ENCODE measurements around the gene HSD17B4. TPM values are rescaled to one million over a fixed set of nuclear protein-coding genes. Genes with fewer than 3 reads are reported as not detected.

The HSD17B4 gene
- total RNA-seq, 1 experiment from 2014 or later: 362 TPM

DNA sequence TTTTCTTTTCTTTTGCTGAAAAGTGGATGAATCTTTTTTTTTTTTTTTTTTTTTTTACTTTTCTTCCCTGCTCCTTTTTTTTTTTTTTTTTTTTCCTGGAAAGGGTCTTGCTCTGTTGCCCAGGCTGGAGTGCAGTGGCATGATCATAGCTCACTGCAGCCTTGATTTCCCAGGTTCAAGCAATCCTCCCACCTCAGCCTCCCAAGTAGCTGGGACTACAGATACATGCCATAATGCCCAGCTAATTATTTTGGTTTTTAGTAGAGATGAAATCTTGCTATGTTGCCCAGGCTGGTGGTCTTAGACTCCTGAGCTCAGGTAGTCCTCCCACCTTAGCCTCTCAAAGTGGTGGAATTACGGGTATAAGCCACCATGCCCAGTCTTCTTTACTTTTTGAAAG is 20.9 kb downstream of the HSD17B4 start:
- ChIA-PET POLR2A (interaction anchor here (0.6 kb wide), 1 partner anchor 849 kb away, joined by 4 read pairs; no protein-coding TSS in a partner anchor), CTCF (no interaction called here)
- H3K27me3 Mint-ChIP-seq (ENCODE audit: low read depth): peaks cover 12% of the 10 kb centered on the region
- H3K4me1 Mint-ChIP-seq: peaks cover 56% of the 10 kb centered on the region
- no peak overlapping the region for H3K4me3 Mint-ChIP-seq
- peaks cover 45% of the 10 kb centered on the region for H3K36me3 Mint-ChIP-seq
- no peak for ATAC-seq
- no peak for DNase-seq (ENCODE audit: low spot score)
- H3K27ac Mint-ChIP-seq: no peak overlapping the region
- H3K9me3 Mint-ChIP-seq: peaks cover 9% of the 10 kb centered on the region
- TF ChIP-seq NFATC4 (CRISPR knock-in tag; IDR thresholded peaks at IDR 0.05) (no peak), ZNF317 (CRISPR knock-in tag; IDR thresholded peaks at IDR 0.05; ENCODE audit: borderline replicate concordance, low read depth) (no peak), ZBTB21 (CRISPR knock-in tag; IDR thresholded peaks at IDR 0.05; ENCODE audit: borderline replicate concordance) (no peak), GABPB1 (CRISPR knock-in tag; IDR thresholded peaks at IDR 0.05) (no peak), ZNF121 (CRISPR knock-in tag; IDR thresholded peaks at IDR 0.05) (peak; percentile 67; the same call in 1 of the 2 replicates)
- TF ChIP-seq, protein P1, sequence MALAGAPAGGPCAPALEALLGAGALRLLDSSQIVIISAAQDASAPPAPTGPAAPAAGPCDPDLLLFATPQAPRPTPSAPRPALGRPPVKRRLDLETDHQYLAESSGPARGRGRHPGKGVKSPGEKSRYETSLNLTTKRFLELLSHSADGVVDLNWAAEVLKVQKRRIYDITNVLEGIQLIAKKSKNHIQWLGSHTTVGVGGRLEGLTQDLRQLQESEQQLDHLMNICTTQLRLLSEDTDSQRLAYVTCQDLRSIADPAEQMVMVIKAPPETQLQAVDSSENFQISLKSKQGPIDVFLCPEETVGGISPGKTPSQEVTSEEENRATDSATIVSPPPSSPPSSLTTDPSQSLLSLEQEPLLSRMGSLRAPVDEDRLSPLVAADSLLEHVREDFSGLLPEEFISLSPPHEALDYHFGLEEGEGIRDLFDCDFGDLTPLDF (CRISPR knock-in tag; IDR thresholded peaks at IDR 0.05): no peak
- TF ChIP-seq, protein P2, sequence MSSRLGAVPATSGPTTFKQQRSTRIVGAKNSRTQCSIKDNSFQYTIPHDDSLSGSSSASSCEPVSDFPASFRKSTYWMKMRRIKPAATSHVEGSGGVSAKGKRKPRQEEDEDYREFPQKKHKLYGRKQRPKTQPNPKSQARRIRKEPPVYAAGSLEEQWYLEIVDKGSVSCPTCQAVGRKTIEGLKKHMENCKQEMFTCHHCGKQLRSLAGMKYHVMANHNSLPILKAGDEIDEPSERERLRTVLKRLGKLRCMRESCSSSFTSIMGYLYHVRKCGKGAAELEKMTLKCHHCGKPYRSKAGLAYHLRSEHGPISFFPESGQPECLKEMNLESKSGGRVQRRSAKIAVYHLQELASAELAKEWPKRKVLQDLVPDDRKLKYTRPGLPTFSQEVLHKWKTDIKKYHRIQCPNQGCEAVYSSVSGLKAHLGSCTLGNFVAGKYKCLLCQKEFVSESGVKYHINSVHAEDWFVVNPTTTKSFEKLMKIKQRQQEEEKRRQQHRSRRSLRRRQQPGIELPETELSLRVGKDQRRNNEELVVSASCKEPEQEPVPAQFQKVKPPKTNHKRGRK (CRISPR knock-in tag; IDR thresholded peaks at IDR 0.05; ENCODE audit: borderline replicate concordance): no peak

GRCh38 chr5:119476341-119476740 is 24.0 kb downstream of the HSD17B4 start:
- peak; percentile 30; the same call in 1 of the 2 replicates for ATAC-seq
- no peak overlapping the region for H3K4me3 Mint-ChIP-seq
- H3K27me3 Mint-ChIP-seq (ENCODE audit: low read depth): no peaks in the 10 kb centered on the region
- ChIA-PET POLR2A (no interaction called here), CTCF (interaction anchor here (1.4 kb wide), 1 partner anchor 25 kb away, joined by 3 read pairs; no protein-coding TSS in a partner anchor)
- no peak for DNase-seq (ENCODE audit: low spot score)
- H3K4me1 Mint-ChIP-seq: peaks cover 61% of the 10 kb centered on the region
- TF ChIP-seq, protein P3, sequence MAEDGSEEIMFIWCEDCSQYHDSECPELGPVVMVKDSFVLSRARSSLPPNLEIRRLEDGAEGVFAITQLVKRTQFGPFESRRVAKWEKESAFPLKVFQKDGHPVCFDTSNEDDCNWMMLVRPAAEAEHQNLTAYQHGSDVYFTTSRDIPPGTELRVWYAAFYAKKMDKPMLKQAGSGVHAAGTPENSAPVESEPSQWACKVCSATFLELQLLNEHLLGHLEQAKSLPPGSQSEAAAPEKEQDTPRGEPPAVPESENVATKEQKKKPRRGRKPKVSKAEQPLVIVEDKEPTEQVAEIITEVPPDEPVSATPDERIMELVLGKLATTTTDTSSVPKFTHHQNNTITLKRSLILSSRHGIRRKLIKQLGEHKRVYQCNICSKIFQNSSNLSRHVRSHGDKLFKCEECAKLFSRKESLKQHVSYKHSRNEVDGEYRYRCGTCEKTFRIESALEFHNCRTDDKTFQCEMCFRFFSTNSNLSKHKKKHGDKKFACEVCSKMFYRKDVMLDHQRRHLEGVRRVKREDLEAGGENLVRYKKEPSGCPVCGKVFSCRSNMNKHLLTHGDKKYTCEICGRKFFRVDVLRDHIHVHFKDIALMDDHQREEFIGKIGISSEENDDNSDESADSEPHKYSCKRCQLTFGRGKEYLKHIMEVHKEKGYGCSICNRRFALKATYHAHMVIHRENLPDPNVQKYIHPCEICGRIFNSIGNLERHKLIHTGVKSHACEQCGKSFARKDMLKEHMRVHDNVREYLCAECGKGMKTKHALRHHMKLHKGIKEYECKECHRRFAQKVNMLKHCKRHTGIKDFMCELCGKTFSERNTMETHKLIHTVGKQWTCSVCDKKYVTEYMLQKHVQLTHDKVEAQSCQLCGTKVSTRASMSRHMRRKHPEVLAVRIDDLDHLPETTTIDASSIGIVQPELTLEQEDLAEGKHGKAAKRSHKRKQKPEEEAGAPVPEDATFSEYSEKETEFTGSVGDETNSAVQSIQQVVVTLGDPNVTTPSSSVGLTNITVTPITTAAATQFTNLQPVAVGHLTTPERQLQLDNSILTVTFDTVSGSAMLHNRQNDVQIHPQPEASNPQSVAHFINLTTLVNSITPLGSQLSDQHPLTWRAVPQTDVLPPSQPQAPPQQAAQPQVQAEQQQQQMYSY (CRISPR knock-in tag; IDR thresholded peaks at IDR 0.05): no peak
- TF ChIP-seq ZNF219 (CRISPR knock-in tag; IDR thresholded peaks at IDR 0.05; ENCODE audit: borderline replicate concordance) (no peak), TP53 (CRISPR knock-in tag; IDR thresholded peaks at IDR 0.05) (no peak), GABPB1 (CRISPR knock-in tag; IDR thresholded peaks at IDR 0.05) (no peak), SOX15 (CRISPR knock-in tag; IDR thresholded peaks at IDR 0.05) (no peak), MXD4 (CRISPR knock-in tag; IDR thresholded peaks at IDR 0.05; ENCODE audit: borderline replicate concordance) (no peak)
- H3K36me3 Mint-ChIP-seq: peaks cover 27% of the 10 kb centered on the region
- H3K27ac Mint-ChIP-seq: no peak overlapping the region
- H3K9me3 Mint-ChIP-seq: no peaks in the 10 kb centered on the region

DNA sequence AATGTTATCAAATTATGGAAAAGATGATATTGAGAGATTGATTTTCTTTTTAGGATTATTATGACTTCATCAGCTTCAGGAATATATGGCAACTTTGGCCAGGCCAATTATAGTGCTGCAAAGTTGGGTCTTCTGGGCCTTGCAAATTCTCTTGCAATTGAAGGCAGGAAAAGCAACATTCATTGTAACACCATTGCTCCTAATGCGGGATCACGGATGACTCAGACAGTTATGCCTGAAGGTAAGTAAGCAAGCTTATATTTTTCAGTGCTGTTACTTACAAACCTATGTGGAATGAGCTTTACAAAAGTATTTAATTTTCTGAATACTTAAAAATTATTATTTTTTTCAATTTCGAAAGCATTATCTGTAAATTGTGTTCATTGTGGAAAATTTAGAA is 26.5 kb downstream of the HSD17B4 start:
- Mint-ChIP-seq H3K27ac (no peak overlapping the region), H3K36me3 (peaks cover 19% of the 10 kb centered on the region), H3K4me1 (peaks cover 75% of the 10 kb centered on the region), H3K27me3 (ENCODE audit: low read depth) (no peaks in the 10 kb centered on the region), H3K4me3 (no peak overlapping the region), H3K9me3 (no peaks in the 10 kb centered on the region)
- no peak for DNase-seq (ENCODE audit: low spot score)
- CTCF ChIA-PET: interaction anchor here (0.6 to 1.1 kb wide), 2 partner anchors 8 to 17 kb away, joined by 3 to 7 read pairs; no protein-coding TSS in a partner anchor
- no peak for TF ChIP-seq NR3C1 (CRISPR knock-in tag; conservative IDR thresholded peaks at IDR 0.05; ENCODE audit: low read depth)
- no peak for TF ChIP-seq GTF2I (CRISPR knock-in tag; conservative IDR thresholded peaks at IDR 0.05)
- TF ChIP-seq NR1H2 (CRISPR knock-in tag; IDR thresholded peaks at IDR 0.05): no peak
- POLR2A ChIA-PET: no interaction called here
- ATAC-seq: no peak

All from WTC11 (cell line).